Neural cell (in vitro differentiated cells): ENCODE data around the gene DGKG.

ENCODE experiments used
- MXI1 ChIP-seq: fragments of 450-650 bp; conservative IDR thresholded peaks from 2 replicates; pipeline ENCODE4 v1.6.1; 2014; ENCODE audit warnings: antibody characterized with exemption, mild to moderate bottlenecking; ENCODE audit not compliant: poor library complexity, severe bottlenecking
- POLR2AphosphoS5 ChIP-seq: IDR thresholded peaks from 2 replicates; pipeline ENCODE4 v1.6.1; 2012
- TF ChIP-seq, protein P1 (sequence below): fragments of 450-650 bp; IDR thresholded peaks from 2 replicates; pipeline ENCODE4 v1.5.1; 2014; ENCODE audit warnings: antibody characterized with exemption, mild to moderate bottlenecking, moderate library complexity; ENCODE audit not compliant: poor library complexity, severe bottlenecking
- TF ChIP-seq, protein P2 (sequence below): IDR thresholded peaks from 2 replicates; pipeline ENCODE4 v1.6.1; 2012; ENCODE audit warnings: borderline replicate concordance

DNA sequence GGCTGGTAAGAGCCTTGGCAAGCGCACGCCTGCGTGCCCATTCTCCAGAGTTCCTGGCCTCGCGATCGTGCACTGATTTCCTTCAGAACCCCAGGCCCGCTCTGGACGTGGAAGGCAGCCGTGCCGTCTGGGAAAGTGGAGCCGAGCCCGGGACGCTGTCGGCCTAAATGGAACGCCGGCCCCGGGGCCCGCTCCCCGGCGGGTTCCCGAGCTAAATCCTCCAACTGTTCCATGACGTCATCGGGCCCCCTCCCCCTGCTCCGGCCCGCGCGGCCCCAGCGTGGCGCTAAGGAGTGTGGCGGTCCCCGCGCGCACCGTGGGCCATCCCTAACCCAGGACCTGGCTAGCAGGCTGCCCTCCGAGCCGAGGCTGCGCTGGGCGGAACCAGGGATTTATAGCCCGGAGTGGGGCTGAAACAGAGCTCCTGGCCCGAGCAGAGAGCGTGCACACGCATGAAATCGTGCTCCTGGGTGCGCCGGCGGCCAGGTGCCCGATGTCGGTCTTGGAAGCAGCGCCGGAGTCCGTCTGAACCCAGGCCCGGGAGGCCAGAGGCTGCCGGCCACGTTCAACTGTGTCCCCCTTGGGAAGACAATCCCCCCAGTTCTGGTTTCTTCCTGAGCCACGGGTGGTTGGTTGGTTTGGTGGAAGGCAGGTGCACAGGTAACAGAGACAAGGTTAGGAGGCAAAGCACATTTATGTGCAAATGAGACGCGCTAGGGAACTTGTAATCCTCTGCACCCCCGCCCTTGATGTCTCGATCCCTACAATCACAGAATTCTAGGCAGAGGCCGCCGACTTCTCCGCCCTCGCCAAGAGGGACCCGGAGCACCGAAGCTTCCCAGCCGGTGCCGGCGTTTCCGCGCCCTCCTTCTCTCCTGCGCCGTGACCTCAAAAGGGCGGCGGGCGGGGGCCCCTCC is 168.2 kb downstream of the DGKG start:
- TF ChIP-seq, protein P1, sequence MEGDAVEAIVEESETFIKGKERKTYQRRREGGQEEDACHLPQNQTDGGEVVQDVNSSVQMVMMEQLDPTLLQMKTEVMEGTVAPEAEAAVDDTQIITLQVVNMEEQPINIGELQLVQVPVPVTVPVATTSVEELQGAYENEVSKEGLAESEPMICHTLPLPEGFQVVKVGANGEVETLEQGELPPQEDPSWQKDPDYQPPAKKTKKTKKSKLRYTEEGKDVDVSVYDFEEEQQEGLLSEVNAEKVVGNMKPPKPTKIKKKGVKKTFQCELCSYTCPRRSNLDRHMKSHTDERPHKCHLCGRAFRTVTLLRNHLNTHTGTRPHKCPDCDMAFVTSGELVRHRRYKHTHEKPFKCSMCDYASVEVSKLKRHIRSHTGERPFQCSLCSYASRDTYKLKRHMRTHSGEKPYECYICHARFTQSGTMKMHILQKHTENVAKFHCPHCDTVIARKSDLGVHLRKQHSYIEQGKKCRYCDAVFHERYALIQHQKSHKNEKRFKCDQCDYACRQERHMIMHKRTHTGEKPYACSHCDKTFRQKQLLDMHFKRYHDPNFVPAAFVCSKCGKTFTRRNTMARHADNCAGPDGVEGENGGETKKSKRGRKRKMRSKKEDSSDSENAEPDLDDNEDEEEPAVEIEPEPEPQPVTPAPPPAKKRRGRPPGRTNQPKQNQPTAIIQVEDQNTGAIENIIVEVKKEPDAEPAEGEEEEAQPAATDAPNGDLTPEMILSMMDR, result no peak
- no peak for TF ChIP-seq MXI1
- TF ChIP-seq, protein P2, sequence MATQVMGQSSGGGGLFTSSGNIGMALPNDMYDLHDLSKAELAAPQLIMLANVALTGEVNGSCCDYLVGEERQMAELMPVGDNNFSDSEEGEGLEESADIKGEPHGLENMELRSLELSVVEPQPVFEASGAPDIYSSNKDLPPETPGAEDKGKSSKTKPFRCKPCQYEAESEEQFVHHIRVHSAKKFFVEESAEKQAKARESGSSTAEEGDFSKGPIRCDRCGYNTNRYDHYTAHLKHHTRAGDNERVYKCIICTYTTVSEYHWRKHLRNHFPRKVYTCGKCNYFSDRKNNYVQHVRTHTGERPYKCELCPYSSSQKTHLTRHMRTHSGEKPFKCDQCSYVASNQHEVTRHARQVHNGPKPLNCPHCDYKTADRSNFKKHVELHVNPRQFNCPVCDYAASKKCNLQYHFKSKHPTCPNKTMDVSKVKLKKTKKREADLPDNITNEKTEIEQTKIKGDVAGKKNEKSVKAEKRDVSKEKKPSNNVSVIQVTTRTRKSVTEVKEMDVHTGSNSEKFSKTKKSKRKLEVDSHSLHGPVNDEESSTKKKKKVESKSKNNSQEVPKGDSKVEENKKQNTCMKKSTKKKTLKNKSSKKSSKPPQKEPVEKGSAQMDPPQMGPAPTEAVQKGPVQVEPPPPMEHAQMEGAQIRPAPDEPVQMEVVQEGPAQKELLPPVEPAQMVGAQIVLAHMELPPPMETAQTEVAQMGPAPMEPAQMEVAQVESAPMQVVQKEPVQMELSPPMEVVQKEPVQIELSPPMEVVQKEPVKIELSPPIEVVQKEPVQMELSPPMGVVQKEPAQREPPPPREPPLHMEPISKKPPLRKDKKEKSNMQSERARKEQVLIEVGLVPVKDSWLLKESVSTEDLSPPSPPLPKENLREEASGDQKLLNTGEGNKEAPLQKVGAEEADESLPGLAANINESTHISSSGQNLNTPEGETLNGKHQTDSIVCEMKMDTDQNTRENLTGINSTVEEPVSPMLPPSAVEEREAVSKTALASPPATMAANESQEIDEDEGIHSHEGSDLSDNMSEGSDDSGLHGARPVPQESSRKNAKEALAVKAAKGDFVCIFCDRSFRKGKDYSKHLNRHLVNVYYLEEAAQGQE, result no peak
- no peak for TF ChIP-seq POLR2AphosphoS5
